LNCaP clone FGC (cell line): ENCODE data around the gene TBX20.
A peak's percentile ranks its signal among the peaks of the same experiment; 100 is the strongest.
"Not testable (repeated sequence)": the region's sequence is repeated elsewhere in the genome, so short reads cannot be mapped to it uniquely, and the experiment has no call there.

Source experiments
- DNase-seq: peaks from one replicate; pipeline ENCODE4 v3.0.0-alpha.2; 2011; ENCODE audit warnings: low read depth
- H3K4me3 ChIP-seq: 2 replicates; pipeline ENCODE4 v1.5.1; 2011; ENCODE audit warnings: mild to moderate bottlenecking, low read depth, low read length, control low read depth
- TF ChIP-seq, protein P1 (sequence below): IDR thresholded peaks from 2 replicates; pipeline ENCODE4 v1.5.1; 2012; ENCODE audit warnings: mild to moderate bottlenecking; ENCODE audit not compliant: control insufficient read depth, insufficient read depth; ENCODE audit errors: extremely low read depth

TBX20 gene

DNA sequence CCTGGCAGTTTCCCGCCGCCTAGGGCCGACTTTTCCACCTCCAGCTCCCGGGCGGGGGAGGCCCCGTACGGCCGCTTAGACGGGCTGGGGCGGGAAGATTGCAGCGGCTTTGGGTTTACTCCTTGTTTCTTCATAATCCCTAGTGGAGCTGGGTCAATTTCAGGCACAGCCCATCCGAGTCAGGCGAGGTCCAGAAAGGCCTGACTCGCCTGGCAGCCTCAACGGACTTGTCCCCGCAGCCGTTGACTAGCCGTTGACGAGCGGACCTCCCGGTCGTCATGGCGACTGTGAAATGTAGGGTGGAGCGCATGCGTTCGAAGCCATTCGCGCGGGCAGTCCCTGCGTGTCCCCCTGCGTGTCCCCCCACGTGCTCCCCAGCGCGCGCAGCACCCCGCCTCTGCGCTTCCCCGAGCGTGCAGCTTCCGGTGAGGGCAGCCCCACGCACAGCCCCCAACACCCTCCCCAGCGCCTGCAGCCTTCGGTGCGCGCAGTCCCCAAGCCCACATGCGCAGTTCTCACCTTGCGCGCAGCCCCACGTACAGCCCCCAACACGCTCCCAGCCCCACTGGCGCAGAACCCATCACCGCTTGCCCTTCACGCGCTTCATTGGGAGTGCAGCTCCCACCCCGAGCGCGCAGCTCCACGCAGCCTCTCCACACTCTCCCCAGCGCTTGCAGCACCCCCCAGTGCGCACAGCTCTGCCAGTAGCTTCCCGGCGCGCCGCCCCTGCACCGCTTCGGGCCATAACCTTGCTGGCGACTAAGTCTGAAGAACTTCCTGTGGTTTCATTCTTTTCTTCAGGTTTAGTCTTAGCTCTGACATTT is 67.8 kb downstream of the TBX20 start:
- TF ChIP-seq, protein P1, sequence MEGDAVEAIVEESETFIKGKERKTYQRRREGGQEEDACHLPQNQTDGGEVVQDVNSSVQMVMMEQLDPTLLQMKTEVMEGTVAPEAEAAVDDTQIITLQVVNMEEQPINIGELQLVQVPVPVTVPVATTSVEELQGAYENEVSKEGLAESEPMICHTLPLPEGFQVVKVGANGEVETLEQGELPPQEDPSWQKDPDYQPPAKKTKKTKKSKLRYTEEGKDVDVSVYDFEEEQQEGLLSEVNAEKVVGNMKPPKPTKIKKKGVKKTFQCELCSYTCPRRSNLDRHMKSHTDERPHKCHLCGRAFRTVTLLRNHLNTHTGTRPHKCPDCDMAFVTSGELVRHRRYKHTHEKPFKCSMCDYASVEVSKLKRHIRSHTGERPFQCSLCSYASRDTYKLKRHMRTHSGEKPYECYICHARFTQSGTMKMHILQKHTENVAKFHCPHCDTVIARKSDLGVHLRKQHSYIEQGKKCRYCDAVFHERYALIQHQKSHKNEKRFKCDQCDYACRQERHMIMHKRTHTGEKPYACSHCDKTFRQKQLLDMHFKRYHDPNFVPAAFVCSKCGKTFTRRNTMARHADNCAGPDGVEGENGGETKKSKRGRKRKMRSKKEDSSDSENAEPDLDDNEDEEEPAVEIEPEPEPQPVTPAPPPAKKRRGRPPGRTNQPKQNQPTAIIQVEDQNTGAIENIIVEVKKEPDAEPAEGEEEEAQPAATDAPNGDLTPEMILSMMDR, result no peak
- no peak for DNase-seq
- H3K4me3 ChIP-seq, result no peak overlapping the region

DNA sequence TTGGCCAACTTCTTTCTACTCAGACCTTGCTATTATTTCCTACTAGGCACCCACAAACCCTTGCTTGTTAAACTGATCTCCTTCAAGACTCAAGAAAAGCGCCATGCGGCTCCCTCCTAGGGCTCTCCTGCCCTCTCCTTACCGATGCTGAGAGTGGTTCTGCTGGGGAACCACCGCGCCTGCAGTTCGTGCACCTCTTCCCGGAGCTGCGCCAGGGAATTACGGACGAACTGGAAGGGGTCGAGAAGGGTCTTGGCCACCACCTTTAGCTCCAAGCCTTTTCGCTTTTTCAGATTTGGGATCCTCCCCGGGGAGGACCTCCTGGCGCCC is 68.4 kb downstream of the TBX20 start:
- TF ChIP-seq, protein P1, result peak; percentile 17; the same call in 1 of the 2 replicates
- not testable (repeated sequence) for H3K4me3 ChIP-seq, DNase-seq

DNA sequence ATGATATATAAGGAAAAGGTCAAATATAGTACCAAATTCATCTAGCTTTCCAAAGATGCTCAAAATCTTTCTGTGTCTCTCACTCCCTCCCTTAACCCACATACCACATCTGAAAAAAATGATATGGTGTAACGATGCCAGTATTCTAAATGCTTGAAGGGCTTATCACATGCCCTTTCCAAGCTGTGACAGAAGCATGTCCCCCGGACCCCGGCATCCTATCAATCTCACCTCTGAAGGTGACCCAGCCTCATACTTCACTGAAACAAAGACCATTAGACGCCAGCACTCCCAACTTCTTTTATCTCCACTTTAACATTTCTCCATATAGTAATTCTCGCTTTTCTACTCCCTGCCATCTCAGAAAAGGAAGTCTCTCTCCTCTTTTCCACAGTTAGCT is 68.9 kb downstream of the TBX20 start:
- not testable (repeated sequence) for DNase-seq, H3K4me3 ChIP-seq

DNA sequence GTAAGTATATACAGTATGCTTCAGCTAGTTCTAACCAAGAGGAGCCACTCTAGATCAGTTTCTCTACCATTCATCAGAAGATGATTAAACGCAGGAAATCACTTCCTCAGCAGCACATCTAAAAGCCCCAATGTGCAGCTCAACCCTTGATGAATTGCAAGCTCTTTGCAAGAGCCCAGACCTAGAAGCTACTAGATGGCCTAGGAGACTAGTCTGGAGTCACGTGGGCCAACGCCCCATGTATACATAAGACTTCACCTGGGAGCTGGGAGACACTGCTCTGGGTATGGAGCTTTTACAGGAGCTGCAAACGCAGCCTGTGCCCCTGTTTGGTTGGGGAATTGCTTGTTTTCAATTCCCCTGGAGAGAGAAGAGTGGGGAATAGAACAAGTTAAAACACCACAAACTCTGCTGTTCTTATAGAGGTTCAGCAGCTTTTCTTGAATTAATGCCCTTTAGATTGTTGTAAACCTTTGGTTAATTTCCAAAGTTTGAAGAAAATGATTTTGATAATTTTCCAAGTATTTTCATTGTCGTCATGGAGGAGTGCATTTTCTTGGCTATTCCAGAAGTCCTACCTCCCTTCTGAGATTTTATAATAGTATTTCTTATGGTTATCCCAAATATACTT is 69.9 kb downstream of the TBX20 start:
- DNase-seq, H3K4me3 ChIP-seq: not testable (repeated sequence)

DNA sequence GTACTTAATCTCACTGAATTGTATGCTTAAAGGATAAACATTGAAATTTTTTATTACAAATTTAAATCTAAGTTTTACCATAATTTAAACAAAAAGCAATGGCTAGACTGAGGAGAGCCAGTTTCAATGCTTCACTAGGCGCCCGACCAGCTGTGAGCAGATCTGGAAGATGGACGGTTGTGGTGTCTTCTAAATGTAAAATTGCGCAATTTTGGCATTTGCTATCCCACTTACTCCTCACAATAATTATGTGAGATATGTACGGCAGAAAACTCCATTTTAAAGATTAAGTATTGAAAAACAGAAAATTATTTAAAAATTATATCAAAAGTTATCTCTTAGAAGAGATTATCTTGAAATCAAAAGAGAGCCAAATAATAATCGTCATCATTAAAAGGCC is 73.2 kb downstream of the TBX20 start:
- not testable (repeated sequence) for H3K4me3 ChIP-seq, DNase-seq

DNA sequence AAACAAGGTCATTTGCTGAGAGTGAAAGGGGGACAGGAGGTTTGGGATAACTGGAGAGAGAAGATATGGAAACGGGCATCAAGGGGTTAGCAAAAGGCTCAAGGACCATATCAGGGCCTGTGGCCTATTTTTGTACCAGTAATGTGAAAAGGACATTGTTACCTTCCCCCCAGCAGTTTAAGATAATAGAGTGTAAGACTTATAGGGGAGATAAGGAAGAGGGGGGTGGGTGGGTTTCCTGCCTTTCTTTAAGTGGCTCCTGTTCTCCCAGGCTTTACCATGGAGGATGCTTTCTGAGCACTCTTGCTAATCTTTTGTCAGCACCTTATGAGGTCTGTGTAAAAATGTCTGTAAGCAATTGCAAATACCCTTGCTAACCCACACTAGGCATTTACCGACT is 80.7 kb downstream of the TBX20 start:
- DNase-seq, H3K4me3 ChIP-seq: not testable (repeated sequence)

DNA sequence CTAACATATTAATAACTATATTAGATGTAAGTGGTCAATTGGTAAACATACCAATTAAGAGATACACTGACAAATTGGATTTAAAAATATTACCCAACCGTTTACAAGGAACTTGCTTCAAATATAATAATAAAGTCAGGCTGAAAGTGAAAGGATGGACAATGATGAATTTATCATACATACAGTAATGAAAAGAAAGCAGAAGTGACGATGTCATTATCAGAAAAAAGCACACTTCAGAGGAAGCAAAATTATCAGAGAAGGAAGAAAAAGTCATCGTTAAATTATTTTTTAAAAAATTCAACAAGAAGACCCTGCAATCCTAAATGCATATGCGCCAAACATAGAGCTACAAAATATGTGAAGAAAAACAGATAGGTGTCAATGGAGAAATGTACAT is 81.8 kb downstream of the TBX20 start:
- DNase-seq, H3K4me3 ChIP-seq: not testable (repeated sequence)

DNA sequence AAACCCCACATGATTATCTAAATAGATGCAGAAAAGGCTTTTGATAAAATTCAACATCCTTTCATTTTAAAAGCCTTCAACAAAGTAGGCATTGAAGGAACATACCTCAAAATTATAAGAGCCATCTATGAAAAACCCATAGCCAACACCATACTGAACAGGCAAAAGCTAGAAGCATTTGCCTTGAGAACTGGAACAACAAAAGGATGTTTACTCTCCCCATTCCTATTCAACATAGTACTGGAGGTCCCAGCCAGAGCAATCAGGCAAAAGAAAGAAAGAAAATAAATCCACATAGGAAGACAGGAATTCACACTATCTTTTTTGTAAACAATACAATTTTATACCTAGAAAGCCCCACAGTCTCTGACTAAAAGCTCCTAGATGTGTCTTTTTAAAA is 86.2 kb downstream of the TBX20 start:
- not testable (repeated sequence) for DNase-seq, H3K4me3 ChIP-seq

DNA sequence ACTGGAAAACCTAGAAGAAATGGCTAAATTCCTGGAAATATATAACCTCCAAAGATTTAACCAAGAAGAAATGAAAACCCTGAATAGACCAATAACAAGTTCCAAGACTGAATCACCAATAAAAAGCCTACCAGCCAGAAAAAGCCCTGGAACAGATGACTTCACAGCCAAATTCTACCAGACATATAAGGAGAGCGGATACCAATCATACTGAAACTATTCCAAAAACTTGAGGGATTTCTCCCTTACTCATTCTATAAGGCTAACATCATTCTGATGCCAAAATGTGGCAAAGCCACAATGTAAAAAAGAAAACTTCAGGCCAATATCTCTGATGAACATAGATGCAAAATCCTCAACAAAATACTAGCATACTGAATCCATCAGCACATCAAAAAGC is 86.7 kb downstream of the TBX20 start:
- not testable (repeated sequence) for DNase-seq, H3K4me3 ChIP-seq

DNA sequence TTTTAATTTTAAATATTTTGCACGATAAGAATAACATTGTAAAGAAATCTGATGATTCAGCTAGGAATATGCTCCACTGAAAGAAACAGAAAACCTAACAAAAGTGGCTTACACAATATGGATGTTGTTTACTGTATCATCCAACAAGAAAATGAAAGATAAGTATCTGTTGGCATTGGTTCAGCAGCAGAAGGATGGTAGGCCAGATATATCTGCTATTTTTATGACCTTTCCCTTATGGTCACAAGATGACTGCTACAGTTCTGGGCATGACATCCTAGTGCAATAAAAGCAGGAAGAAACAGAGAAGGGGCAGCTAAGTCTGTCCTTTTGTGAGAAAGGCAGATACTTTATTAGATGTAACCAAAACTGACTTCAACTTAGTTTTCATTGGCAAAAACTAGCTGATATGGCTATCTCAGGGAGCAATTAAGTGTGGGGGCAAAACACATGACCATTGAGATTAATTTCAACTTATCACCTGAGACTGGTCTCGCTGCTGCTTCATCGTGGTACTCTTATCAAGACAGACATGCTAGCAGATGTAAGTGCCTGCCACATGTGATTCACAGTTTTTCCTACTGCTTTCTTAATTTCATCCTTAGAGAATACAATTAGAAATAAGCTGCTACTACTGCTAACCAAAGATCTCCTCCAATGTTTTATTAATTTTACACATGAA is 92.7 kb downstream of the TBX20 start:
- peak; percentile 57 for DNase-seq
- not testable (repeated sequence) for H3K4me3 ChIP-seq
